ENCODE data around the gene TIMMDC1.

- TF ChIP-seq, protein P1, sequence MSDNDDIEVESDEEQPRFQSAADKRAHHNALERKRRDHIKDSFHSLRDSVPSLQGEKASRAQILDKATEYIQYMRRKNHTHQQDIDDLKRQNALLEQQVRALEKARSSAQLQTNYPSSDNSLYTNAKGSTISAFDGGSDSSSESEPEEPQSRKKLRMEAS (IDR thresholded peaks at IDR 0.05; ENCODE audit: low read depth), result no peak
- TF ChIP-seq RXRA (IDR thresholded peaks at IDR 0.05; ENCODE audit: borderline replicate concordance, low read depth), result no peak
Observed at GRCh38 chr3:119570229-119570628, 71.9 kb downstream of the TIMMDC1 start.
